Right lobe of liver (tissue), 4 donors: ENCODE data around the gene RAP1A.

Source experiments
- POLR2A ChIP-seq: fragments of 450-650 bp; IDR thresholded peaks from one replicate; pipeline ENCODE4 v1.6.1; 2017; ENCODE audit warnings: antibody characterized with exemption, mild to moderate bottlenecking
- TF ChIP-seq, protein P1 (sequence below), 4 donors: fragments of 200-600 bp in 3 of 4; fragments of 450-650 bp in 1 of 4; IDR thresholded peaks; one replicate each; pipeline versions ENCODE4 v1.5.1 to v1.8.0; 2016 to 2022; ENCODE audit warnings: antibody characterized with exemption in 4 of 4, mild to moderate bottlenecking in 2 of 4
- donor health status: DM: no; HTN: no; CAD: no.
- donor health status: DM: no; HTN: no; CAD: no.
- donor health status: DM: no; HTN: yes; CAD: no.

DNA sequence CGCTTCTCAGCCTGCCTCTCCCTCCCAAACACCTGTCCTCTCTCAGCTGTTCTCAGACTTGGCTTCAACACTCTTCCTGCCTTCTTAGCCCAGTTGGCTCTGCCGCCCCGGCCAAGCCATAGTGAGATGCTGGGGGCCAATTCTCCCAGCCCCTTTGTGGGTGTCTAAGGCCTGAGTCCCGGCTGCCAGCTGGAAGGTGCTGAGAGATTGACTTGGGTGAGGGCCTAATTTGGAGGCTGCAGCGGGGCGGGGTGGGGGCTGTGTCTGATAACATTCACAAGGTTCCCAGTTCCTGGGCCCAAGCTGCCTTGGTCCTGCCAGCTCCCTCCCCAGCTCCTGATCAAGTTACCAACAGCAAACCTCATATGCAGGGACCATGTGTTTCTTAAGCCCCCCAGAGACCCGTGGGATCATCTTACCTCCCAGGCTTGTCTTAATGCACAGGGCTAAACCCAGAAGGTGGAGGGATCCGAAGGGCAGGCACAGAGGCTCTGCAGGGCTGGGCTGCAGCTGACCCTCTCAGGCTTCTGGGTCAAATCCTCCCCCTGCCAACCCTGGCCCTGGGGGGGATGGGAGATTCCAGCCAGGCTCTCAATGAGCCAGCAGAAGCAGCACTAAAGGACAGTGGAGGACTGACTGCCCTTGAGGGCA, 109.8 kb downstream of the RAP1A start:
- TF ChIP-seq, protein P1, sequence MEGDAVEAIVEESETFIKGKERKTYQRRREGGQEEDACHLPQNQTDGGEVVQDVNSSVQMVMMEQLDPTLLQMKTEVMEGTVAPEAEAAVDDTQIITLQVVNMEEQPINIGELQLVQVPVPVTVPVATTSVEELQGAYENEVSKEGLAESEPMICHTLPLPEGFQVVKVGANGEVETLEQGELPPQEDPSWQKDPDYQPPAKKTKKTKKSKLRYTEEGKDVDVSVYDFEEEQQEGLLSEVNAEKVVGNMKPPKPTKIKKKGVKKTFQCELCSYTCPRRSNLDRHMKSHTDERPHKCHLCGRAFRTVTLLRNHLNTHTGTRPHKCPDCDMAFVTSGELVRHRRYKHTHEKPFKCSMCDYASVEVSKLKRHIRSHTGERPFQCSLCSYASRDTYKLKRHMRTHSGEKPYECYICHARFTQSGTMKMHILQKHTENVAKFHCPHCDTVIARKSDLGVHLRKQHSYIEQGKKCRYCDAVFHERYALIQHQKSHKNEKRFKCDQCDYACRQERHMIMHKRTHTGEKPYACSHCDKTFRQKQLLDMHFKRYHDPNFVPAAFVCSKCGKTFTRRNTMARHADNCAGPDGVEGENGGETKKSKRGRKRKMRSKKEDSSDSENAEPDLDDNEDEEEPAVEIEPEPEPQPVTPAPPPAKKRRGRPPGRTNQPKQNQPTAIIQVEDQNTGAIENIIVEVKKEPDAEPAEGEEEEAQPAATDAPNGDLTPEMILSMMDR (IDR thresholded peaks at IDR 0.05), result no peak
- no peak for TF ChIP-seq POLR2A
